ENCODE data around the gene PDXK.
"Not testable (repeated sequence)": the region's sequence is repeated elsewhere in the genome, so short reads cannot be mapped to it uniquely, and the experiment has no call there.

PDXK gene

GRCh38 chr21:43708745-43709381 lies 10.1 kb upstream of the PDXK start:
- Histone ChIP-seq H2AK5ac (ENCODE audit: low read depth, low read length) (peak overlapping the region; percentile 27), H2BK120ac (ENCODE audit: low read depth, low read length) (no peak overlapping the region), H4K8ac (ENCODE audit: low read depth, low read length) (peak overlapping the region; percentile 86), H3K14ac (ENCODE audit: low read length) (no peak overlapping the region), H3K4me1 (ENCODE audit: control insufficient read depth in 2 of 2, insufficient read depth in 1 of 2, low read depth in 1 of 2, low read length in 2 of 2) (no peaks in the 10 kb centered on the region), H2AFZ (ENCODE audit: low read length) (no peak overlapping the region), H3K27me3 (ENCODE audit: control insufficient read depth in 3 of 3, insufficient read depth in 3 of 3, low read depth in 1 of 3, low read length in 3 of 3) (peaks cover 0 to 7% (median 0%) of the 10 kb centered on the region in 3 experiments), H3K36me3 (replicated peaks in 1 of 2; ENCODE audit: control insufficient read depth in 2 of 2, insufficient read depth in 2 of 2, low read length in 2 of 2) (no peaks in the 10 kb centered on the region), H3K27ac (replicated peaks; ENCODE audit: low read length) (no peak overlapping the region), H4K91ac (ENCODE audit: low read depth, low read length, poor library complexity) (no peak overlapping the region), H2BK5ac (ENCODE audit: low read length) (no peak overlapping the region), H3K9me3 (replicated peaks in 1 of 2; ENCODE audit: control insufficient read depth in 2 of 2, insufficient read depth in 1 of 2, low read depth in 1 of 2, low read length in 2 of 2) (no peaks in the 10 kb centered on the region), H2BK12ac (ENCODE audit: low read length) (no peak overlapping the region), H2BK15ac (ENCODE audit: low read length) (no peak overlapping the region), H3K4ac (ENCODE audit: low read length) (no peak overlapping the region), H3K4me2 (ENCODE audit: insufficient read depth, low read length, poor library complexity, severe bottlenecking) (no peak overlapping the region), H3K23ac (ENCODE audit: low read depth, low read length, poor library complexity) (no peak overlapping the region), H3K4me3 (ENCODE audit: low read length in 2 of 2) (no peak overlapping the region), H3K79me1 (ENCODE audit: low read depth, low read length) (peaks cover 3% of the 10 kb centered on the region), H3K18ac (ENCODE audit: low read length) (no peak overlapping the region), H3K9ac (ENCODE audit: low read depth, low read length, poor library complexity) (no peak overlapping the region)
- WGBS, 2 donors (ENCODE audit: extremely low coverage in 2 of 2, insufficient read length in 2 of 2, insufficient replicate concordance in 1 of 2), result no CpG with 5 or more reads among the region's 13 CpGs
- DNase-seq (ENCODE audit: low spot score), result no peak

- H2BK5ac ChIP-seq (ENCODE audit: low read length), result no peak overlapping the region
- no peak overlapping the region for H3K4ac ChIP-seq (ENCODE audit: low read length)
- H3K4me1 ChIP-seq (ENCODE audit: control insufficient read depth in 2 of 2, insufficient read depth in 1 of 2, low read depth in 1 of 2, low read length in 2 of 2), result no peaks in the 10 kb centered on the region
- H4K8ac ChIP-seq (ENCODE audit: low read depth, low read length), result no peak overlapping the region
- H2AK5ac ChIP-seq (ENCODE audit: low read depth, low read length), result no peak overlapping the region
- H2AFZ ChIP-seq (ENCODE audit: low read length), result no peak overlapping the region
- no peaks in the 10 kb centered on the region for H3K9me3 ChIP-seq (replicated peaks in 1 of 2; ENCODE audit: control insufficient read depth in 2 of 2, insufficient read depth in 1 of 2, low read depth in 1 of 2, low read length in 2 of 2)
- no peak overlapping the region for H2BK12ac ChIP-seq (ENCODE audit: low read length)
- H3K18ac ChIP-seq (ENCODE audit: low read length), result no peak overlapping the region
- no peak overlapping the region for H3K9ac ChIP-seq (ENCODE audit: low read depth, low read length, poor library complexity)
- H3K36me3 ChIP-seq (replicated peaks in 1 of 2; ENCODE audit: control insufficient read depth in 2 of 2, insufficient read depth in 2 of 2, low read length in 2 of 2), result no peaks in the 10 kb centered on the region
- no peak overlapping the region for H3K4me3 ChIP-seq (ENCODE audit: low read length in 2 of 2)
- H3K23ac ChIP-seq (ENCODE audit: low read depth, low read length, poor library complexity), result no peak overlapping the region
- peak overlapping the region; percentile 11 for H2BK15ac ChIP-seq (ENCODE audit: low read length)
- no peak overlapping the region for H3K4me2 ChIP-seq (ENCODE audit: insufficient read depth, low read length, poor library complexity, severe bottlenecking)
- H2BK120ac ChIP-seq (ENCODE audit: low read depth, low read length), result no peak overlapping the region
- no peak overlapping the region for H4K91ac ChIP-seq (ENCODE audit: low read depth, low read length, poor library complexity)
- no CpG with 5 or more reads among the region's 13 CpGs for WGBS, 2 donors (ENCODE audit: extremely low coverage in 2 of 2, insufficient read length in 2 of 2, insufficient replicate concordance in 1 of 2)
- H3K14ac ChIP-seq (ENCODE audit: low read length), result no peak overlapping the region
- peaks cover 0 to 7% (median 0%) of the 10 kb centered on the region in 3 experiments for H3K27me3 ChIP-seq (ENCODE audit: control insufficient read depth in 3 of 3, insufficient read depth in 3 of 3, low read depth in 1 of 3, low read length in 3 of 3)
- no peak overlapping the region for H3K27ac ChIP-seq (replicated peaks; ENCODE audit: low read length)
- no peak for DNase-seq (ENCODE audit: low spot score)
- H3K79me1 ChIP-seq (ENCODE audit: low read depth, low read length), result peaks cover 3% of the 10 kb centered on the region
These were observed 6.5 kb upstream of the PDXK start for GRCh38 chr21:43712268-43712942.

GRCh38 chr21:43713123-43713522 lies 5.8 kb upstream of the PDXK start:
- H2BK5ac ChIP-seq (ENCODE audit: low read length); H3K36me3 ChIP-seq (replicated peaks in 1 of 2; ENCODE audit: control insufficient read depth in 2 of 2, insufficient read depth in 2 of 2, low read length in 2 of 2); H3K79me1 ChIP-seq (ENCODE audit: low read depth, low read length); H3K4me1 ChIP-seq (ENCODE audit: control insufficient read depth in 2 of 2, insufficient read depth in 1 of 2, low read depth in 1 of 2, low read length in 2 of 2); H3K4me2 ChIP-seq (ENCODE audit: insufficient read depth, low read length, poor library complexity, severe bottlenecking); H3K14ac ChIP-seq (ENCODE audit: low read length); H4K8ac ChIP-seq (ENCODE audit: low read depth, low read length); H3K9ac ChIP-seq (ENCODE audit: low read depth, low read length, poor library complexity); H2BK120ac ChIP-seq (ENCODE audit: low read depth, low read length); H2BK15ac ChIP-seq (ENCODE audit: low read length); H3K9me3 ChIP-seq (replicated peaks in 1 of 2; ENCODE audit: control insufficient read depth in 2 of 2, insufficient read depth in 1 of 2, low read depth in 1 of 2, low read length in 2 of 2); H2BK12ac ChIP-seq (ENCODE audit: low read length); DNase-seq (ENCODE audit: low spot score); H4K91ac ChIP-seq (ENCODE audit: low read depth, low read length, poor library complexity); H3K23ac ChIP-seq (ENCODE audit: low read depth, low read length, poor library complexity); H3K4me3 ChIP-seq (ENCODE audit: low read length in 2 of 2); H3K27me3 ChIP-seq (ENCODE audit: control insufficient read depth in 3 of 3, insufficient read depth in 3 of 3, low read depth in 1 of 3, low read length in 3 of 3); H3K27ac ChIP-seq (replicated peaks; ENCODE audit: low read length); H2AK5ac ChIP-seq (ENCODE audit: low read depth, low read length); H3K4ac ChIP-seq (ENCODE audit: low read length); H3K18ac ChIP-seq (ENCODE audit: low read length); H2AFZ ChIP-seq (ENCODE audit: low read length): not testable (repeated sequence)
- WGBS, 2 donors (ENCODE audit: extremely low coverage in 2 of 2, insufficient read length in 2 of 2, insufficient replicate concordance in 1 of 2), result no CpG with 5 or more reads among the region's 6 CpGs

- Histone ChIP-seq H2BK120ac (ENCODE audit: low read depth, low read length) (no peak overlapping the region), H2BK15ac (ENCODE audit: low read length) (no peak overlapping the region), H3K36me3 (replicated peaks in 1 of 2; ENCODE audit: control insufficient read depth in 2 of 2, insufficient read depth in 2 of 2, low read length in 2 of 2) (peaks cover 0 to 4% of the 10 kb centered on the region in 2 donors), H3K4me3 (ENCODE audit: low read length in 2 of 2) (no peak overlapping the region), H2BK12ac (ENCODE audit: low read length) (no peak overlapping the region), H3K9me3 (replicated peaks in 1 of 2; ENCODE audit: control insufficient read depth in 2 of 2, insufficient read depth in 1 of 2, low read depth in 1 of 2, low read length in 2 of 2) (peaks cover 0 to 2% of the 10 kb centered on the region in 2 donors), H3K9ac (ENCODE audit: low read depth, low read length, poor library complexity) (no peak overlapping the region), H3K27me3 (ENCODE audit: control insufficient read depth in 3 of 3, insufficient read depth in 3 of 3, low read depth in 1 of 3, low read length in 3 of 3) (peaks cover 0 to 22% (median 10%) of the 10 kb centered on the region in 3 experiments), H3K4me1 (ENCODE audit: control insufficient read depth in 2 of 2, insufficient read depth in 1 of 2, low read depth in 1 of 2, low read length in 2 of 2) (peaks cover 6 to 12% of the 10 kb centered on the region in 2 donors), H2AFZ (ENCODE audit: low read length) (no peak overlapping the region), H3K27ac (replicated peaks; ENCODE audit: low read length) (no peak overlapping the region), H2BK5ac (ENCODE audit: low read length) (no peak overlapping the region), H3K4me2 (ENCODE audit: insufficient read depth, low read length, poor library complexity, severe bottlenecking) (no peak overlapping the region), H3K14ac (ENCODE audit: low read length) (no peak overlapping the region), H3K18ac (ENCODE audit: low read length) (no peak overlapping the region), H3K79me1 (ENCODE audit: low read depth, low read length) (peaks cover 14% of the 10 kb centered on the region), H4K91ac (ENCODE audit: low read depth, low read length, poor library complexity) (no peak overlapping the region), H3K23ac (ENCODE audit: low read depth, low read length, poor library complexity) (no peak overlapping the region), H3K4ac (ENCODE audit: low read length) (no peak overlapping the region), H4K8ac (ENCODE audit: low read depth, low read length) (no peak overlapping the region), H2AK5ac (ENCODE audit: low read depth, low read length) (peak overlapping the region; percentile 74)
- DNase-seq (ENCODE audit: low spot score), result no peak
- WGBS, 2 donors (ENCODE audit: extremely low coverage in 2 of 2, insufficient read length in 2 of 2, insufficient replicate concordance in 1 of 2), result no CpG with 5 or more reads among the region's 12 CpGs
These were observed 2.4 kb upstream of the PDXK start for GRCh38 chr21:43716376-43717165.
